PC-3 (cell line): ENCODE measurements around the gene FMNL1. TPM values are rescaled to one million over a fixed set of nuclear protein-coding genes. Genes with fewer than 3 reads are reported as not detected.

Experiments used
- ATAC-seq: fragments of 200-7000 bp; cut with Tn5 transposase; 2 replicates; pipeline ENCODE4 v1.9.1; 2020; ENCODE audit warnings: mild to moderate bottlenecking, moderate library complexity
- BruUV-seq: library from RNA; stranded (reverse); fragments of 400-500 nt; replicated peaks from 2 replicates; lab custom pipeline; 2021; lab: Mats Ljungman, UMichigan
- CTCF ChIA-PET: fragments of 300-600 bp; sonication (Branson Sonifier 250); formaldehyde crosslinking; loops from one replicate; lab custom pipeline; 2022; ENCODE audit warnings: antibody characterized with exemption; lab: Charles Lee
- POLR2A ChIA-PET: fragments of 300-600 bp; sonication (Branson Sonifier 250); formaldehyde crosslinking; loops from one replicate; lab custom pipeline; 2022; ENCODE audit warnings: antibody characterized with exemption; ENCODE audit not compliant: unreplicated experiment; lab: Charles Lee
- DNase-seq: peaks from one replicate; pipeline ENCODE4 v3.0.0-alpha.2; 2015
- H2AFZ ChIP-seq: fragments of 300-600 bp; sonication (generic); 2 replicates; pipeline ENCODE4 v1.6.0; 2016; ENCODE audit warnings: antibody characterized with exemption, low read length
- H3F3A ChIP-seq: fragments of 300-600 bp; sonication (generic); one replicate; pipeline ENCODE4 v1.6.0; 2017; ENCODE audit warnings: antibody characterized with exemption, low read length, control low read depth, mild to moderate bottlenecking; ENCODE audit not compliant: unreplicated experiment
- H3K27ac ChIP-seq: fragments of 300-600 bp; sonication (generic); 2 replicates; pipeline ENCODE4 v1.5.1; 2016; ENCODE audit warnings: mild to moderate bottlenecking, low read length
- H3K27me3 ChIP-seq: fragments of 300-600 bp; sonication (generic); 2 replicates; pipeline ENCODE4 v1.6.1; 2016; ENCODE audit warnings: low read length, mixed read lengths
- H3K36me3 ChIP-seq: fragments of 300-600 bp; sonication (generic); 2 replicates; pipeline ENCODE4 v1.6.1; 2016; ENCODE audit warnings: low read depth, mixed run types, low read length, mixed read lengths
- H3K4me1 ChIP-seq: fragments of 300-600 bp; sonication (generic); 2 replicates; pipeline ENCODE4 v1.5.1; 2016; ENCODE audit warnings: low read length; ENCODE audit not compliant: insufficient read depth
- H3K4me2 ChIP-seq: fragments of 300-600 bp; sonication (generic); 2 replicates; pipeline ENCODE4 v1.6.0; 2016; ENCODE audit warnings: low read length
- H3K4me3 ChIP-seq: fragments of 300-600 bp; sonication (generic); 2 replicates; pipeline ENCODE4 v1.5.1; 2016; ENCODE audit warnings: mild to moderate bottlenecking, low read length, mixed read lengths
- H3K79me2 ChIP-seq: fragments of 300-600 bp; sonication (generic); 2 replicates; pipeline ENCODE4 v1.6.1; 2017; ENCODE audit warnings: low read length, mixed read lengths
- H3K9ac ChIP-seq: fragments of 300-600 bp; sonication (generic); 2 replicates; pipeline ENCODE4 v1.6.0; 2016; ENCODE audit warnings: mild to moderate bottlenecking, low read length
- H3K9me2 ChIP-seq: fragments of 300-600 bp; sonication (generic); replicated peaks from 2 replicates; pipeline ENCODE4 v1.6.1; 2016; ENCODE audit warnings: mixed run types, low read length, mixed read lengths
- H3K9me3 ChIP-seq: fragments of 300-600 bp; sonication (generic); 2 replicates; pipeline ENCODE4 v1.6.1; 2016; ENCODE audit warnings: low read length, mixed read lengths
- H4K20me1 ChIP-seq: fragments of 300-600 bp; sonication (generic); 2 replicates; pipeline ENCODE4 v1.6.1; 2016; ENCODE audit warnings: low read length, mixed read lengths
- EZH2 ChIP-seq: fragments of 300-600 bp; sonication (generic); IDR thresholded peaks from one replicate; pipeline ENCODE4 v1.6.1; 2017; ENCODE audit warnings: antibody characterized with exemption, mild to moderate bottlenecking, low read length; ENCODE audit not compliant: unreplicated experiment
- EZH2phosphoT487 ChIP-seq: fragments of 300-600 bp; sonication (generic); IDR thresholded peaks from 2 replicates; pipeline ENCODE4 v1.6.1; 2018; ENCODE audit warnings: mild to moderate bottlenecking, antibody characterized with exemption, low read length, borderline replicate concordance
- intact Hi-C: fragments of 100-400 bp; cut with micrococcal nuclease; formaldehyde crosslinking; loops from 2 replicates; pipeline ENCODE4 v1.9.0; 2023
- total RNA-seq: library from RNA; depleted of rRNA; stranded (reverse); fragments of >200 nt; gene quantifications from 2 replicates; pipeline ENCODE4 v1.2.3, GENCODE V29; 2014
- TF ChIP-seq, protein P1 (sequence below): fragments of 300-600 bp; sonication (generic); conservative IDR thresholded peaks from 2 replicates; pipeline ENCODE4 v1.5.1; 2017; ENCODE audit warnings: antibody characterized with exemption, low read depth, mild to moderate bottlenecking, low read length

Gene FMNL1
- total RNA-seq, 1 experiment from 2014 or later = 8.2 TPM

DNA sequence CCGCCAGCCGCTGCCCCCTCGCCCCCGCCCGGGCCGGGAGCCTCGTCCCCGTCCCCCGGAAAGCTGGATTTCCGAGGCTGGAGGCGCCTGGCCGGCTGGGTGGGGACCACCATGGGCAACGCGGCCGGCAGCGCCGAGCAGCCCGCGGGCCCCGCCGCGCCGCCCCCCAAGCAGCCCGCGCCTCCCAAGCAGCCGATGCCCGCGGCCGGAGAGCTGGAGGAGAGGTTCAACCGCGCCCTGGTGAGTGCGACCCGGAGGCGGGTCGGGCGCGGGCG, 266 bp downstream of the FMNL1 start:
- ATAC-seq = no peak
- POLR2A ChIA-PET = no interaction called here
- Histone ChIP-seq H3K4me2 (peak overlapping the region; percentile 85), H3K9me2 (no peaks in the 10 kb centered on the region), H4K20me1 (no peaks in the 10 kb centered on the region), H3F3A (no peaks in the 10 kb centered on the region), H3K9ac (peak overlapping the region; percentile 13; the same call in 1 of the 2 replicates), H3K4me1 (peaks cover 38% of the 10 kb centered on the region), H3K27ac (no peak overlapping the region), H2AFZ (peak overlapping the region; percentile 51; the same call in 1 of the 2 replicates), H3K79me2 (0 out of 2 replicates have a peak, but pooled peaks cover 6% of the 10 kb centered on the region), H3K9me3 (no peaks in the 10 kb centered on the region), H3K27me3 (no peaks in the 10 kb centered on the region), H3K36me3 (no peaks in the 10 kb centered on the region), H3K4me3 (peak overlapping the region; percentile 66)
- intact Hi-C loops = no loop called here
- CTCF ChIA-PET = no interaction called here
- BruUV-seq = no TSS peak
- TF ChIP-seq EZH2 (no peak), EZH2phosphoT487 (no peak)
- TF ChIP-seq, protein P1, sequence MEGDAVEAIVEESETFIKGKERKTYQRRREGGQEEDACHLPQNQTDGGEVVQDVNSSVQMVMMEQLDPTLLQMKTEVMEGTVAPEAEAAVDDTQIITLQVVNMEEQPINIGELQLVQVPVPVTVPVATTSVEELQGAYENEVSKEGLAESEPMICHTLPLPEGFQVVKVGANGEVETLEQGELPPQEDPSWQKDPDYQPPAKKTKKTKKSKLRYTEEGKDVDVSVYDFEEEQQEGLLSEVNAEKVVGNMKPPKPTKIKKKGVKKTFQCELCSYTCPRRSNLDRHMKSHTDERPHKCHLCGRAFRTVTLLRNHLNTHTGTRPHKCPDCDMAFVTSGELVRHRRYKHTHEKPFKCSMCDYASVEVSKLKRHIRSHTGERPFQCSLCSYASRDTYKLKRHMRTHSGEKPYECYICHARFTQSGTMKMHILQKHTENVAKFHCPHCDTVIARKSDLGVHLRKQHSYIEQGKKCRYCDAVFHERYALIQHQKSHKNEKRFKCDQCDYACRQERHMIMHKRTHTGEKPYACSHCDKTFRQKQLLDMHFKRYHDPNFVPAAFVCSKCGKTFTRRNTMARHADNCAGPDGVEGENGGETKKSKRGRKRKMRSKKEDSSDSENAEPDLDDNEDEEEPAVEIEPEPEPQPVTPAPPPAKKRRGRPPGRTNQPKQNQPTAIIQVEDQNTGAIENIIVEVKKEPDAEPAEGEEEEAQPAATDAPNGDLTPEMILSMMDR = no peak
- DNase-seq = no peak

DNA sequence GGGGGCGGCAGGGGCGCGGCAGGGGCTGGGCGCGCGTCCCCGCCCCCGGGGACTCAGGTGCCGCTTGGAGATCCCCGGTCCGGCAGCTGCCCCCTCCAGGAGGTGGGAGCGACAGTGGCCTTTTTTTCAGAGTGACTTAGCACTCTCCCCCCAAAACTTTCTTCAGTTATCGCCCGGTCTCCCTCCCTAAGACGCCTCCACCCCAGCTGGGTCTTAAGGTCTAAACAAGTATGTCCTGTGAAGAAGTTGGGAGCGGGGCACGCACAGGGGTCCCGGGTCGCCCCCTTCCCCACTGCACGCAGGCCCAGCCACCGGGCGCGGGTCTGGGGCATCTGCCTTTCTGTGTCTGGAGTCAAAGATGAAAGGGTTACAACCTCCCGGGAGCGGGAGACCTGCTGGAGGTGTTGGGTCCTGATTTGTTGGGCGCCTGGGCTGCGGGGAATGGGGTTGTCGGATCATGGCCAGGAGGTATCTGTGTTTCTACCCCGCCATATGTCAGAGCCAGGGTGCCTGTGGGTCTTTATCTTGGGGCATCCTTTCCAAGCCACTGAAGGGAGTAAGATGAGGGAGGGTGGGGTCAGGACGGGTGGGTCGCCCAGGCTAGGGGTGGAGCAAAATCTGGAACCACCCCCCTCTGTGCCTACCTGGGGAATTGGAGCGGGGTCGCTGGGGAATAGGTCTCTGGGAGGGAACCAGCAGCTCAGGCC, 757 bp downstream of the FMNL1 start:
- Histone ChIP-seq H3K9me3 (no peaks in the 10 kb centered on the region), H3K79me2 (0 out of 2 replicates have a peak, but pooled peaks cover 6% of the 10 kb centered on the region), H3K4me2 (peak overlapping the region; percentile 85), H3K27me3 (no peaks in the 10 kb centered on the region), H2AFZ (peak overlapping the region; percentile 51; the same call in 1 of the 2 replicates), H3K36me3 (no peaks in the 10 kb centered on the region), H4K20me1 (no peaks in the 10 kb centered on the region), H3K4me1 (peaks cover 43% of the 10 kb centered on the region), H3K9ac (peak overlapping the region; percentile 13; the same call in 1 of the 2 replicates), H3K27ac (no peak overlapping the region), H3F3A (no peaks in the 10 kb centered on the region), H3K4me3 (peak overlapping the region; percentile 66), H3K9me2 (no peaks in the 10 kb centered on the region)
- TF ChIP-seq EZH2 (no peak), EZH2phosphoT487 (no peak)
- TF ChIP-seq, protein P1 = no peak
- no peak for DNase-seq
- ChIA-PET CTCF (no interaction called here), POLR2A (no interaction called here)
- ATAC-seq = no peak
- no TSS peak for BruUV-seq
- intact Hi-C loops = no loop called here

DNA sequence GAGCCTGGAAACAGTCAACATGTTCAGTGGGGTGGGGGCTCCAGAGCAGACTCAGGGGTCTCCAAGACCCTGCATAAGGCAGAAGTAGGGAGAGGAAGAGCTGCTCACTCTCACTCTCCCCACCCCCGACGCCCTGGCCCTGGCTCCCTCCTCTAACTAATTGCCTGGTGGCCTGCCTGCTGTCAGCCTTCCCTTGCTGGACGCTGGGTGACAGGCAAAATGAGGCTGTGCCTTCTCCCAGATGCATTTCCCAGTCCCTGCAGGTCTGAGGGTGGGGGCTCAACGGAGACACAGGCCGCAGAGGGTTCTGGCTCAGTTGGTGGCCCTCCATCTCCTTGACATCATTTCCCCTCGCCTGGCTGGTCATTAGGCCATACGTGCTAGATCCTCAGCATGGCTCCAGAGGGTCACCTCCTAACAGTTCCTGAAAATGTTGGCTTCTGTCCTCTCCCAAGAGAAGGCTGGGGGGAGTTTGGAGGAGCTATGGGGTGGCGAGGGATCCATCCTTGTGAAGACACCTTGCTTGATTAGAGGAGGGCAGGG, 1.4 kb downstream of the FMNL1 start:
- Histone ChIP-seq H3K79me2 (0 out of 2 replicates have a peak, but pooled peaks cover 6% of the 10 kb centered on the region), H3K36me3 (no peaks in the 10 kb centered on the region), H3K4me2 (peak overlapping the region; percentile 85), H3K4me1 (peaks cover 47% of the 10 kb centered on the region), H2AFZ (no peak overlapping the region), H3K27ac (no peak overlapping the region), H4K20me1 (no peaks in the 10 kb centered on the region), H3K9me3 (no peaks in the 10 kb centered on the region), H3K9me2 (no peaks in the 10 kb centered on the region), H3K9ac (no peak overlapping the region), H3K4me3 (no peak overlapping the region), H3K27me3 (no peaks in the 10 kb centered on the region), H3F3A (no peaks in the 10 kb centered on the region)
- ATAC-seq (no peak), DNase-seq (no peak)
- TF ChIP-seq EZH2 (no peak), EZH2phosphoT487 (no peak)
- TF ChIP-seq, protein P1 = no peak
- intact Hi-C loops = no loop called here
- POLR2A ChIA-PET = no interaction called here
- CTCF ChIA-PET = no interaction called here
- TSS peak; percentile 22 for BruUV-seq
